ENCODE results near the gene PUS10. TPM values are rescaled to one million over a fixed set of nuclear protein-coding genes. Genes with fewer than 3 reads are reported as not detected.
A peak's percentile ranks its signal among the peaks of the same experiment; 100 is the strongest.

The PUS10 gene
- total and polyA plus RNA-seq, 3 experiments from 2014 or later, result 2.8 to 10.5 (median 10.0) TPM

- Mint-ChIP-seq H3K27me3 (no peaks in the 10 kb centered on the region), H3K4me3 (peak overlapping the region in 1 of 7 donors; percentile 10), H3K27ac (peak overlapping the region in 4 of 8 donors; percentile 1 to 63 (median 22)), H3K36me3 (peaks cover 0 to 2% (median 0%) of the 10 kb centered on the region in 3 donors), H3K9me3 (no peaks in the 10 kb centered on the region), H3K4me1 (peaks cover 9 to 28% (median 25%) of the 10 kb centered on the region in 3 donors)
- Histone ChIP-seq H3K4me1 (ENCODE audit: insufficient read depth, low read length) (no peaks in the 10 kb centered on the region), H3K27ac (ENCODE audit: low read depth, low read length) (no peak overlapping the region), H3K27me3 (ENCODE audit: insufficient read depth, low read length, poor library complexity, severe bottlenecking) (no peaks in the 10 kb centered on the region), H3K4me3 (ENCODE audit: low read length) (no peak overlapping the region), H3K36me3 (ENCODE audit: insufficient read depth, low read length) (no peaks in the 10 kb centered on the region), H3K9me3 (ENCODE audit: low read length) (no peaks in the 10 kb centered on the region)
- no peak for DNase-seq
- ChIA-PET CTCF (no interaction called here), POLR2A (no interaction called here)
Measured at GRCh38 chr2:60976875-60977561, 41.0 kb downstream of the PUS10 start.

GRCh38 chr2:60976256-60976850 lies 41.7 kb downstream of the PUS10 start:
- DNase-seq, result no peak
- no peaks in the 10 kb centered on the region for H3K9me3 ChIP-seq (ENCODE audit: low read length)
- H3K36me3 ChIP-seq (ENCODE audit: insufficient read depth, low read length), result no peaks in the 10 kb centered on the region
- H3K4me1 ChIP-seq (ENCODE audit: insufficient read depth, low read length), result peaks cover 3% of the 10 kb centered on the region
- H3K4me3 Mint-ChIP-seq, result no peak overlapping the region
- no peaks in the 10 kb centered on the region for H3K27me3 ChIP-seq (ENCODE audit: insufficient read depth, low read length, poor library complexity, severe bottlenecking)
- peak overlapping the region in 1 of 8 donors; percentile 5 for H3K27ac Mint-ChIP-seq
- CTCF ChIA-PET, result no interaction called here
- H3K27ac ChIP-seq (ENCODE audit: low read depth, low read length), result no peak overlapping the region
- POLR2A ChIA-PET, result no interaction called here
- no peaks in the 10 kb centered on the region for H3K9me3 Mint-ChIP-seq
- H3K4me3 ChIP-seq (ENCODE audit: low read length), result no peak overlapping the region
- no peaks in the 10 kb centered on the region for H3K27me3 Mint-ChIP-seq
- H3K36me3 Mint-ChIP-seq, result peaks cover 0 to 2% (median 0%) of the 10 kb centered on the region in 3 donors
- peaks cover 10 to 31% (median 29%) of the 10 kb centered on the region in 3 donors for H3K4me1 Mint-ChIP-seq

- CTCF ChIA-PET, result interaction anchor here (1.3 to 1.6 kb wide), 3 partner anchors 25 to 169 kb away, joined by 4 to 5 read pairs (median 4); no protein-coding TSS in a partner anchor
- Histone ChIP-seq H3K9me3 (ENCODE audit: low read length) (no peaks in the 10 kb centered on the region), H3K36me3 (ENCODE audit: insufficient read depth, low read length) (no peaks in the 10 kb centered on the region), H3K27me3 (ENCODE audit: insufficient read depth, low read length, poor library complexity, severe bottlenecking) (no peaks in the 10 kb centered on the region), H3K27ac (ENCODE audit: low read depth, low read length) (no peak overlapping the region), H3K4me3 (ENCODE audit: low read length) (no peak overlapping the region), H3K4me1 (ENCODE audit: insufficient read depth, low read length) (peaks cover 5% of the 10 kb centered on the region)
- H3K36me3 Mint-ChIP-seq, result peaks cover 0 to 2% (median 0%) of the 10 kb centered on the region in 3 donors
- no peak overlapping the region for H3K4me3 Mint-ChIP-seq
- H3K4me1 Mint-ChIP-seq, result peaks cover 11 to 26% (median 25%) of the 10 kb centered on the region in 3 donors
- DNase-seq, result no peak
- POLR2A ChIA-PET, result no interaction called here
- H3K27me3 Mint-ChIP-seq, result no peaks in the 10 kb centered on the region
- no peak overlapping the region for H3K27ac Mint-ChIP-seq
- H3K9me3 Mint-ChIP-seq, result no peaks in the 10 kb centered on the region
Measured at GRCh38 chr2:60974652-60975051, 43.4 kb downstream of the PUS10 start.

- H3K4me1 Mint-ChIP-seq, result peaks cover 12 to 25% (median 21%) of the 10 kb centered on the region in 3 donors
- H3K4me3 ChIP-seq (ENCODE audit: low read length), result no peak overlapping the region
- DNase-seq, result no peak
- ChIA-PET POLR2A (no interaction called here), CTCF (interaction anchor here (1.0 to 1.6 kb wide), 4 partner anchors 19 to 168 kb away, joined by 4 to 5 read pairs (median 4); no protein-coding TSS in a partner anchor)
- H3K9me3 Mint-ChIP-seq, result no peaks in the 10 kb centered on the region
- no peak overlapping the region for H3K27ac ChIP-seq (ENCODE audit: low read depth, low read length)
- H3K27ac Mint-ChIP-seq, result peak overlapping the region in 1 of 8 donors; percentile 29
- H3K27me3 Mint-ChIP-seq, result no peaks in the 10 kb centered on the region
- H3K27me3 ChIP-seq (ENCODE audit: insufficient read depth, low read length, poor library complexity, severe bottlenecking), result no peaks in the 10 kb centered on the region
- H3K36me3 ChIP-seq (ENCODE audit: insufficient read depth, low read length), result no peaks in the 10 kb centered on the region
- H3K4me1 ChIP-seq (ENCODE audit: insufficient read depth, low read length), result peaks cover 5% of the 10 kb centered on the region
- H3K4me3 Mint-ChIP-seq, result no peak overlapping the region
- H3K9me3 ChIP-seq (ENCODE audit: low read length), result no peaks in the 10 kb centered on the region
- H3K36me3 Mint-ChIP-seq, result peaks cover 0 to 2% (median 0%) of the 10 kb centered on the region in 3 donors
Measured at GRCh38 chr2:60973705-60974104, 44.4 kb downstream of the PUS10 start.

- H3K27ac Mint-ChIP-seq, result peak overlapping the region in 1 of 8 donors; percentile 58
- no peak overlapping the region for H3K27ac ChIP-seq (ENCODE audit: low read depth, low read length)
- H3K4me3 ChIP-seq (ENCODE audit: low read length), result no peak overlapping the region
- H3K27me3 Mint-ChIP-seq, result no peaks in the 10 kb centered on the region
- H3K9me3 Mint-ChIP-seq, result no peaks in the 10 kb centered on the region
- peaks cover 0 to 2% (median 2%) of the 10 kb centered on the region in 3 donors for H3K36me3 Mint-ChIP-seq
- ChIA-PET POLR2A (no interaction called here), CTCF (interaction anchor here (1.0 to 1.3 kb wide), 2 partner anchors 19 to 26 kb away, joined by 4 to 5 read pairs; no protein-coding TSS in a partner anchor)
- no peaks in the 10 kb centered on the region for H3K27me3 ChIP-seq (ENCODE audit: insufficient read depth, low read length, poor library complexity, severe bottlenecking)
- peaks cover 5% of the 10 kb centered on the region for H3K4me1 ChIP-seq (ENCODE audit: insufficient read depth, low read length)
- H3K4me1 Mint-ChIP-seq, result peaks cover 12 to 25% (median 21%) of the 10 kb centered on the region in 3 donors
- H3K4me3 Mint-ChIP-seq, result no peak overlapping the region
- no peaks in the 10 kb centered on the region for H3K9me3 ChIP-seq (ENCODE audit: low read length)
- no peak for DNase-seq
- no peaks in the 10 kb centered on the region for H3K36me3 ChIP-seq (ENCODE audit: insufficient read depth, low read length)
Measured at GRCh38 chr2:60972889-60973656, 45.0 kb downstream of the PUS10 start.

GRCh38 chr2:60966507-60967405 lies 51.3 kb downstream of the PUS10 start:
- Mint-ChIP-seq H3K4me1 (peaks cover 44 to 58% (median 58%) of the 10 kb centered on the region in 3 donors), H3K9me3 (peaks cover 0 to 8% (median 2%) of the 10 kb centered on the region in 5 donors), H3K27me3 (no peaks in the 10 kb centered on the region), H3K36me3 (peaks cover 3 to 17% (median 8%) of the 10 kb centered on the region in 3 donors), H3K27ac (peak overlapping the region; percentile 36 to 88 (median 84)), H3K4me3 (peak overlapping the region in 6 of 7 donors; percentile 32 to 75 (median 50))
- H3K4me1 ChIP-seq (ENCODE audit: insufficient read depth, low read length), result peaks cover 40% of the 10 kb centered on the region
- POLR2A ChIA-PET, result no interaction called here
- H3K4me3 ChIP-seq (ENCODE audit: low read length), result no peak overlapping the region
- CTCF ChIA-PET, result interaction anchor here (1.0 to 3.5 kb wide), 6 partner anchors 24 to 86 kb away, joined by 3 to 16 read pairs (median 4); partner anchors contain the start of gene REL
- no peaks in the 10 kb centered on the region for H3K36me3 ChIP-seq (ENCODE audit: insufficient read depth, low read length)
- no peak overlapping the region for H3K27ac ChIP-seq (ENCODE audit: low read depth, low read length)
- H3K27me3 ChIP-seq (ENCODE audit: insufficient read depth, low read length, poor library complexity, severe bottlenecking), result no peaks in the 10 kb centered on the region
- DNase-seq, result peak in 1 of 5 donors; percentile 17
- no peaks in the 10 kb centered on the region for H3K9me3 ChIP-seq (ENCODE audit: low read length)

GRCh38 chr2:60965499-60965785 lies 52.6 kb downstream of the PUS10 start:
- peak overlapping the region in 6 of 7 donors; percentile 43 to 78 (median 58) for H3K4me3 Mint-ChIP-seq
- no peaks in the 10 kb centered on the region for H3K27me3 Mint-ChIP-seq
- Histone ChIP-seq H3K27me3 (ENCODE audit: insufficient read depth, low read length, poor library complexity, severe bottlenecking) (no peaks in the 10 kb centered on the region), H3K27ac (ENCODE audit: low read depth, low read length) (peak overlapping the region; percentile 30), H3K9me3 (ENCODE audit: low read length) (no peaks in the 10 kb centered on the region), H3K36me3 (ENCODE audit: insufficient read depth, low read length) (no peaks in the 10 kb centered on the region), H3K4me1 (ENCODE audit: insufficient read depth, low read length) (peaks cover 35% of the 10 kb centered on the region), H3K4me3 (ENCODE audit: low read length) (no peak overlapping the region)
- H3K9me3 Mint-ChIP-seq, result peaks cover 0 to 8% (median 2%) of the 10 kb centered on the region in 5 donors
- DNase-seq, result no peak
- ChIA-PET CTCF (interaction anchor here (1.2 to 3.5 kb wide), 4 partner anchors 12 to 84 kb away, joined by 3 to 16 read pairs (median 4); partner anchors contain the start of gene REL), POLR2A (interaction anchor here (0.7 to 1.9 kb wide), 4 partner anchors 28 to 84 kb away, joined by 3 to 13 read pairs (median 5); partner anchors contain the start of gene REL)
- H3K27ac Mint-ChIP-seq, result peak overlapping the region; percentile 56 to 94 (median 92)
- peaks cover 41 to 50% (median 50%) of the 10 kb centered on the region in 3 donors for H3K4me1 Mint-ChIP-seq
- H3K36me3 Mint-ChIP-seq, result peaks cover 3 to 21% (median 9%) of the 10 kb centered on the region in 3 donors

All from CD8-positive, alpha-beta memory T cell (primary cell).